ENCODE data around the gene LTBP1. TPM values are rescaled to one million over a fixed set of nuclear protein-coding genes. Genes with fewer than 3 reads are reported as not detected.

Gene LTBP1
- total and polyA plus RNA-seq, 2 of the 13 experiments (the other 11 are each of a cell fraction or from before 2014, with no cell fraction given): 0.12 to 0.22 TPM

DNA sequence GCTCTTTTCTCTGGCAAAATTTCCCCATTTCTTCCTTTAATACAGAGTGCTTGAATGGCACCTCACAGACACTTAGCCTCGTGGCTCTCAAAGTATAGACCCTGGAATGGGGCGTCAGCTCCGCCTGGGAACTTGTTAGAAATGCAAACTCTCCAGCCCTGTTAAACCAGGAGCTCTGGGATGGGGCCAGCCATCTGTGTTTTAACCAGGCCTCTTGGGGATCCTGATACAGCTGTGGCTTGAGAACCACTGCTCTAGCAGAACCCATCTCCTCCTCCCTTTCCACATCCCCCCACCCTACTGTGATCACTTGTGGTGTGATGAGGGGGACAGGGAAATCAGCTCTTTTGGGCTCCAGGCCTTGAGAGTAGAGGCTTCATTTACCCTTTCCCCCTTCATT, 15.9 kb downstream of the LTBP1 start (continued):
- TF ChIP-seq, protein P1, sequence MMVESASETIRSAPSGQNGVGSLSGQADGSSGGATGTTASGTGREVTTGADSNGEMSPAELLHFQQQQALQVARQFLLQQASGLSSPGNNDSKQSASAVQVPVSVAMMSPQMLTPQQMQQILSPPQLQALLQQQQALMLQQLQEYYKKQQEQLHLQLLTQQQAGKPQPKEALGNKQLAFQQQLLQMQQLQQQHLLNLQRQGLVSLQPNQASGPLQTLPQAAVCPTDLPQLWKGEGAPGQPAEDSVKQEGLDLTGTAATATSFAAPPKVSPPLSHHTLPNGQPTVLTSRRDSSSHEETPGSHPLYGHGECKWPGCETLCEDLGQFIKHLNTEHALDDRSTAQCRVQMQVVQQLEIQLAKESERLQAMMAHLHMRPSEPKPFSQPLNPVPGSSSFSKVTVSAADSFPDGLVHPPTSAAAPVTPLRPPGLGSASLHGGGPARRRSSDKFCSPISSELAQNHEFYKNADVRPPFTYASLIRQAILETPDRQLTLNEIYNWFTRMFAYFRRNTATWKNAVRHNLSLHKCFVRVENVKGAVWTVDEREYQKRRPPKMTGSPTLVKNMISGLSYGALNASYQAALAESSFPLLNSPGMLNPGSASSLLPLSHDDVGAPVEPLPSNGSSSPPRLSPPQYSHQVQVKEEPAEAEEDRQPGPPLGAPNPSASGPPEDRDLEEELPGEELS (CRISPR knock-in tag; IDR thresholded peaks at IDR 0.05): no peak
- TF ChIP-seq GLI4 (CRISPR knock-in tag; IDR thresholded peaks at IDR 0.05; ENCODE audit: borderline replicate concordance): no peak

DNA sequence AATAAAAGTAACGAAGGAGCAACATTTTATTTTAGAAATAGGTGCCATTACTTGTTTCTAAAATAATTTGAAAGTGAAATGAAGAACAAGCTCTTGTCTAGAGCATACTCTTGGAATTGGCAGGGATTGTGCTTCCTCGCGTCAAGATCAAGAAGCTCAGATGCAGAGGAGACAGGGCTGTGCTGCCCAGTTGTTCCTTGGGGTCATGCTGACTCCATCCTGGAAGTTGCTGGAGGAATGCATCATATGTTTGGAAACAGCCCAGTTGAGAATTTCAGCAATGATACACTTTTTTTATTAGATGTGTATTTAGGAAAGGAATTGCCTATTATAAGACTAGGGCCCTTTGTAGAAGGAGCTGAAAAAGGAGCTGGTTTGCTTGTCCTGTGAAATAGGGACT, 17.2 kb downstream of the LTBP1 start:
- no peak for FAIRE-seq
- H3K4me1 ChIP-seq (ENCODE audit: insufficient read depth, low read length): no peaks in the 10 kb centered on the region
- no peak overlapping the region for H2AFZ ChIP-seq (ENCODE audit: low read length)
- no peaks in the 10 kb centered on the region for H3K36me3 ChIP-seq (replicated peaks in 1 of 2; ENCODE audit: control insufficient read depth in 1 of 2, insufficient read depth in 2 of 2, low read length in 2 of 2)
- intact Hi-C loops (cut with micrococcal nuclease; ENCODE audit: unreplicated experiment): no loop called here
- DNase-seq (ENCODE audit: low spot score): no peak
- H3K79me2 ChIP-seq (ENCODE audit: insufficient read depth, low read length): no peaks in the 10 kb centered on the region
- no peaks in the 10 kb centered on the region for H4K20me1 ChIP-seq (ENCODE audit: insufficient read depth, low read length)
- ChIA-PET CTCF (ENCODE audit: low intra/inter-chr PET ratio, low total read pairs) (no interaction called here), POLR2A (no interaction called here)
- no peak overlapping the region for H3K9ac ChIP-seq (ENCODE audit: insufficient read depth, low read depth, low read length)
- H3K4me2 ChIP-seq (ENCODE audit: low read depth, low read length): no peak overlapping the region
- no peak for ATAC-seq
- no peak for TF ChIP-seq KLF15 (CRISPR knock-in tag; IDR thresholded peaks at IDR 0.05; ENCODE audit: borderline replicate concordance)
- TF ChIP-seq SMARCE1 (IDR thresholded peaks at IDR 0.05; ENCODE audit: borderline replicate concordance): no peak
- no peak for TF ChIP-seq ZNF674 (CRISPR knock-in tag; IDR thresholded peaks at IDR 0.05; ENCODE audit: low read depth)
- in situ Hi-C loops (cut with HindIII; ENCODE audit: extremely low pct_ligation_motif_present, low pct_unique_long_range_greater_than_20kb): no loop called here
- H3K4me3 ChIP-seq (replicated peaks in 1 of 3; ENCODE audit: insufficient read depth in 1 of 3, low read depth in 2 of 3, low read length in 3 of 3): no peak overlapping the region
- H3K9me3 ChIP-seq (ENCODE audit: low read length): no peaks in the 10 kb centered on the region
- no TSS peak for BruUV-seq (replicated peaks)
- no peaks in the 10 kb centered on the region for H3K27me3 ChIP-seq (ENCODE audit: control insufficient read depth in 1 of 2, insufficient read depth in 2 of 2, low read length in 2 of 2)
- 46% methylated on average over 3 of the region's 3 CpGs for WGBS (ENCODE audit: low lambda C conversion rate)
- no peak overlapping the region for H3K27ac ChIP-seq (ENCODE audit: extremely low read length, insufficient read depth, low read length)

Data from HepG2 (cell line).